Raji (cell line): ENCODE results near the gene NAALADL2.

Experiments
- POLR2A ChIP-seq: IDR thresholded peaks from 2 replicates; pipeline ENCODE4 v1.6.1; 2011; ENCODE audit warnings: low read depth, low read length, control low read depth; ENCODE audit not compliant: insufficient read depth

The NAALADL2 gene

DNA sequence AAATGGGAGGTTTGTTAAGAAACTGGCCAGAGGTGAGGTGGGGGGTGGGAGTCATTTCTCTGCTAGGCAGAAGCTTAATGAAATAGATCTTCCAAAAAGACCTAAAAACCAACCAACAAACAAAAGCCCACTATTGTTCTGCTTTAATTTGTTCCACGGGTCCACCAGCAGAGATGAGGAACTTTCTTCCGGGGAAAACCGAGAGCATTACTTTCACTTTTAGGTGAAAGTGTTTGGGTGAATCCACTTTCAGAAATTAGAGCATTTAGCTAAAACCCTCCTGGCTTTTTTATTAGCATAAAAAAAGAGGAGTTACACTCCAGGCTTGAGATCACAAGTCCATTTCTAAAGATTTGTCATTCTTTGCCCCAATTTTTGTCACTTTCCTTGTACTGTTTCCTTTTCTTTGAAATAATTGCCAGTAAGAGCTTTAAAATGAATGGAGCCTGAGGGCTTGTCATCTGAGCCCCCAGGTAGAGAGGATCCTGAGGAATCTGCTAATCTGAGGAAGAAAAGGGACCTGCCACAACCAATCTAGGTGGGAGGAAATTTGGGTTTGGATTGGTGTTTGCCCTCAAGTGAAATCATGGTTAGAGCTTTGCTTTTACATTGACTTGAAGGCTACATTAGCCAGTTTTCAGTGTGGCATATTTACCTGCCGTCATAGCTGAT lies 667.6 kb downstream of the NAALADL2 start:
- TF ChIP-seq POLR2A: no peak

DNA sequence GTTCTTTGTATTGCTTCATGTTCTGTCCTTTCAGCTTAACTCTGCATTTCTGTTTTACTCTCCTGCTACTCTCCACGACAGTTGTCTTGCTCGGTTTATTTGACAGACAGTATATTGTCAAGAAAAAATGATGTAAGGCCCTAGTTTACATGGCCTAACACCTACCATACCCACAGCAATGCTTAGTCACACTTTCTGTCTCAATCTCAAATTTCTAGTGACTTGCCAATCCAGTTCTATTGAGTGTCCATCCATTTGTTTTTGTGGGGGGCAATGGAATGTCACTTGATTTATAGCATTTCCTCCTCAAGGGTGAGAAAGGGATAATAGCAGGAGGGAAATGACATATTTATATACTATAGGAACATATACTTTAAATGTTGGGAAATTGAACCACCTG lies 676.2 kb downstream of the NAALADL2 start:
- TF ChIP-seq POLR2A: no peak

DNA sequence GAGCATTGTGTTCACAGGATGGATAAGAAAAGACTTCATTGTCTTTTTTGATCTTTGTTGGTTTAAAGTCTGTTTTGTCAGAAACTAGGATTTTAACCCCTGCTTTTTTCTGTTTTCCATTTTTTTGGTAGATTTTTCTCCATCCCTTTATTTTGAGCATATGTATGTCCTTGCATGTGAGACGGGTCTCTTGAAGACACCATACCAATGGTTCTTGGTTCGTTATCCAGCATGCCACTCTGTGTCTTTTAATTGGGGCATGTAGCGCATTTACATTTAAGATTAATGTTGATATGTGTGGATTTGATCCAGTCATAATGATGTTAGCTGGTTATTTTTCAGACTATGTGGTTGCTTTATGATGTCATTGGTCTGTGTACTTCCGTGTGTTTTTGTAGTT lies 687.0 kb downstream of the NAALADL2 start:
- TF ChIP-seq POLR2A: no peak

DNA sequence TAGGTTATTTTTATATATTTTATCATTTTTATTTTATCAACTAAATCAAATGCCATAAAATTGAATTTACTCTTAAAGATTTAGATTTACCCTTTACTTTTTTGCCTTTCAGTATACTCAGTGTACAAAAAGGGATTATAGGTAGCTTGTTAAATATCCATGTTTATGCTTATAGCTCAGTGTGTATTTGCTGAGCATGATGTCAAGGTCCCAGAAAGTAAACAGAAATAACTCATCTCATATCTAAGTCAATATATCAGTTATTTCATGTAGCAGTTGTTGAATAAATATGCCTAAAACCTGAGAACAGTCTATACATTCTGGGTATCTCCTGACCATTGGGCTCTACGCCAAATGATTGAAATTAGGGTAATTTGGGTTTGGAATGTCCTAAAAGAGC lies 693.8 kb downstream of the NAALADL2 start:
- TF ChIP-seq POLR2A: no peak

DNA sequence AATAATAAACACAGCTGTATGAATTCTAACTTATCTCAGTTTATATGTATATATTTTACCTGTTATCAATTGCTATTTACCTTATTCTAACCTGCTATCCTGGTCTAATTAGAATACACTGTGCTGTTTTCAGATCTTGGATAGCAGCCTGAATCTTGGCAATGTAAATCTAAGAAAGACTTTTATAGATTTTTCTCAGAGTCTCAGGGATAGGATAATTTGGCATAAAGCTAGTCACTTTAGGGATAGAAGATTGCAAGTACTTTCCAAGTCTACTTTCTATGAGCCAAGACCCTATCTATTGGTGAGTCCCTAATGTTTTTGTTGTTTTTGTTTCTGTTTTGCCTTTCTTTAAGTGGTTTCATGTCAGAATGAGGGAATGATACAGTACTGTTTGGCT lies 695.7 kb downstream of the NAALADL2 start:
- no peak for TF ChIP-seq POLR2A

DNA sequence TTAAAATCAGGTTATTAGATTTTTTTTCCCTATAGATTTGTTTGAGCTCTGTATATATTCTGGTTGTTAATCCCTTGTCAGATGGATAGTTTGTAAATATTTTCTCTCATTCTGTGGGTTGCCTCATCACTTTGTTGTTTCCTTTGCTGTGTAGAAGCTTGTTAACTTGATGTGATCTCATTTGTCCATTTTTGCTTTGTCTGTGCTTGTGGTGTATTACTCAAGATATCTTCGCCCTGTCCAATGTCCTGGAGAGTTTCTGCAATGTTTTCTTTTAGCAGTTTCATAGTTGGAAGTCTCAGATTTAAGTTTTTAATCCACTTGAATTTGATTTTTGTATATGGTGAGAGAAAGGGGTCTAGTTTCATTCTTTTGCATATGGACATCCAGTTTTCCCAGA lies 699.1 kb downstream of the NAALADL2 start:
- no peak for TF ChIP-seq POLR2A

DNA sequence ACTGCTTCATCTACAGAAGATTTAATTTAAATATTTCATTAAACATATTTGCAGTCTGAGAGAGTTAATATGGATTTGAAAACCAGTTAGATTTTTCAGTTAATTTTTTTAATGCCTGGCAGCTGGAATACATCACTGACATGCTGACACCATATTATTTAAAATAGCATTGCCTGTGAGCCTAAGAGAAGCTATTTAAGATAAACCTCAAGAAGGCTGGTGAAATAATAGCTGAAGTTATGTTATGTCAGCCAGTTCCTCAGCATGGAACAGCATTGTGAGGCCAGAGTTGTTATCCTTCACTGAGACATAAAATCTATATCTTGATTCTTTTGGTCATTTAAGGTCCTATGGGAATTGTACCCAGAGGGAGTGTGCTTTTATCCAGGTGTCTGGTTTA lies 705.2 kb downstream of the NAALADL2 start:
- no peak for TF ChIP-seq POLR2A

GRCh38 chr3:175571096-175571495 lies 712.0 kb downstream of the NAALADL2 start:
- TF ChIP-seq POLR2A: no peak

GRCh38 chr3:175573226-175573625 lies 714.1 kb downstream of the NAALADL2 start:
- no peak for TF ChIP-seq POLR2A

GRCh38 chr3:175580318-175580717 lies 721.2 kb downstream of the NAALADL2 start:
- no peak for TF ChIP-seq POLR2A

DNA sequence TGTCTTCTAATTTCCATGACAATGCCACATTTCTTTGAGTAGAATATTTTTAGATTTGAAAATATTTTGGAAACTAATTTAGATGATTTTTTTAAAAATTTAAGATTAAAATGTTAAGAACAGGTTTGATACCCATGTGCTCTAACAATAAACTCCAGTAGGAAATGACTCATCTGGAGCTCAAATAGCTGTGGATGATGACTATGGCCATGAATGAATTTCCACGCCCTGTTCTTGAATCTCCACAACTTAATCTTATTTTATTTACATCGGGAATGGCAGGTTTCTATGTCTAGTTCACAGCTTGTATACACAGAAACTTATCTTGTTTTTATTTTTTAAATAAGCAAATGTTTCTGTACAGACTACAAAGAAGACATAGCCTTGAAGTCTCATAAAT lies 726.8 kb downstream of the NAALADL2 start:
- TF ChIP-seq POLR2A: no peak

DNA sequence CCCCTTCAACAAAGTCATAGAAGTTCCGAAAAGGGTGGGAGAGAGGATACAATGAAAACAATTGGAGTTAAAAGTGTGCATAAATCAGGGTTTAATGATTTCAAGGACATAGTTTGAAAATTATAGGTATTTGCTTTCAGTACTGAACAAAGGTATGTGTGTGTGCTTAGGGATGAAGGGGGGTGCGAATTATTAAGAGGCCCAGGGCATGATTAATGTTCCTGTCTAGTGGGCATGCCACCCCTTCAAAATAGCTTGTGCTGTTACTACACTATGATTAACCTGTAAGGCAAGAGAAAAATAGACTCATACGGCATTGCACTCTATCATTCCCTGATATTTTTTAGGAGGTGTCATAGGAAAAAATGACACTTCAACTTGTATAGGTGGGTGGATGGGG lies 731.6 kb downstream of the NAALADL2 start:
- no peak for TF ChIP-seq POLR2A

GRCh38 chr3:175591375-175591774 lies 732.2 kb downstream of the NAALADL2 start:
- no peak for TF ChIP-seq POLR2A

DNA sequence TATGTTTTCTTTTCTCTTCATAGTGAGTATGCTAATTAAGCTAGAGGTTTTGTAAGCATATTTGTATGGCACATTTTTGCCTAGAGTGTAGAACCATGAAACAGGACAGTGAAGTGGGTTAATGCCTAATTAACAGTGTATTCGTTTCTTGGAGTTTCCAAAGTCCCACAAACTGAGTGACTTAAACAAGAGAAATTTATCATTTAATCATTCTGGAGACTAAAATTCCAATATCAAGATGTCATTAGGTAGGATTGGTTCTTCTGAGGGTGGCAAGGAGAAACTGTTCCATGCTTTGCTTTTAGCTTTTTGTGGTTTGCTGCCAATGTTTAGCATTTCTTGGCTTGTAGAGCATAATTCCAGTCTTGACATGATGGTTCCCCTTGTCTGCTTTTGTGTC lies 734.2 kb downstream of the NAALADL2 start:
- TF ChIP-seq POLR2A: no peak

GRCh38 chr3:175598740-175599139 lies 739.6 kb downstream of the NAALADL2 start:
- TF ChIP-seq POLR2A: no peak

DNA sequence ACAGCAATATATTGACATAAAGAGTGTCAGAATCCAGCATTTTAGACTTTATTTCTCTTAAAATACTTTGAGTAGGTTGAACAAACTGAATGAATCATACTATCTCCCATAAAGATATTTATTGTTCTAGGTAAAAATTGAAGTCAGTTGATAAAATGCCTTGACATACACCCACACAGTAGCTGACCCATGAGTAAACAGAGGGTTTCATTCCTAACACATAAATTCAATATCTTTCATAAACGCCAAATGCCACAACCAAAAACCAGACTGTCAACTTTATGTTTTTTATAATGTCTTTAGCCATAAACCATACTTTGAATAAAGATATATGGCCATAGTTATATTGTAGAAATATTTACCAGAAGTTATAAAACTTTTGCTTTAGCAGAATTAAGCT lies 742.4 kb downstream of the NAALADL2 start:
- TF ChIP-seq POLR2A: no peak

DNA sequence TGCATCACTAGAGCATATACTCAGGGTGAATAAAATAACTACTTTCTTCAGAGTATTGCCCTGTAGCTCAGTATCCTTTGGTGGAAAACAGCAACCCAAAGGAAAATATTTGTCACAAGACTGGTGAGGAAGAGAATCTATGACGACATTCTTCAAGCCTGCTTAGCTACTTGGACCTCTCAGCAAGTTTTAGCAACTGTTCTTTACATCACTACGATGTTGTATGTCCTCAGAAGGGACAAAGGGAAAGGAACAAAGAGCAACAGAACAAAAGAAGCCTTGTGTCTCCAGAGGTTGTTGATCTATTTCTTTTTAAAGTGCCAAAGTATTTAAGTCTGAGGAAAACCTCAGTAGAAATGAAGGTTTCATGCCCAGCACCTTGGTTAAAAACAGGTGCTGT lies 746.7 kb downstream of the NAALADL2 start:
- TF ChIP-seq POLR2A: no peak
